GM19193 (cell line): ENCODE results near the gene SNAPC4.

Experiments
- POLR2A ChIP-seq: IDR thresholded peaks from 4 replicates; pipeline ENCODE4 v1.6.1; 2011; ENCODE audit not compliant: insufficient read depth, insufficient read length; ENCODE audit errors: extremely low read depth

Gene SNAPC4

DNA sequence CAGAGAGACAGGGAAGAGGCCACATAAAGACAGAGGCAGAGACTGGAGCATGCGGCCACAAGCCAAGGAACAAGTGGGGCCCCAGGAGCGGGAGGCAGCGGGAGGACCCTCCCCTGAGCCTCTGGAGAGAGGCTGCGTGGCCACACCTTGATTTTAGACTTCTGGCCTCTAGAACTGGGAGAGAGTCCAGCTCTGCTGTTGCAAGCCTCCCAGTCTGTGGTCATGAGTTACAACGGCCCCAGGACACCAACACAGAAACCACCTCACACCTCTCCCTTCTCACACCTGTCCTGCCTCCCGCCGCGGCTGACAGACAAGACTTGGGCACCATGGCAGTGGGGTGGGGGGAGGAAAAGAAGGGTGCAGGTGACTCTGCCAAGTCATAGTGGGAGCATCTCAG is 37.5 kb upstream of the SNAPC4 start:
- TF ChIP-seq POLR2A = no peak

DNA sequence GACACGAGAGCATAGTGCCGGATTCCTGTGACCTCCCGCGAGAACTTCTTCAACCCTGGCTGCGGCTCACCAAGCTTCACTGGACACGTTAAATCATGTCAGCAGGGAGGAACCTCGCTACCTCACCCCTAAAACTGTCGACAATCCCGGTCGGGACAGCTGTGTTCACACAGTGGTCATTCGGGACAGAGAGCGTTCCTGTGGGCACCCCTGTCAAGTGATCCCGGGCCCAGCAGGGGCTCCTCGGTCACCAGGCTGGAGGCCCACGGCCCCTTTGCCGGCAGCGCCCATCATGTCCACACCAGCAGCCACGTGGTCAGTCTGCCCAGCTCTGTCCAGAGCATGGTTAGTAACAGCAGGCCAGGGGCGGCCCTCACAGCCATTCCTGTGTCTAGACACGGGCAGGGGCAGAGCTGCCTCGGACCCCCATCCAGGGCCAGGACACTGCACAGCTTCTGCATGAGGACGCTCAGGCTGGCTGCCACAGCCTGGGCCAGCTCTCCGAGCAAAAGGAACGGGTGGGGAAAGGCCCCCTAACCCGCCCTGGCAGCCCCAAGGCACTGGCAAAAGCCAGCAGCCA is 36.2 kb upstream of the SNAPC4 start:
- TF ChIP-seq POLR2A = no peak

DNA sequence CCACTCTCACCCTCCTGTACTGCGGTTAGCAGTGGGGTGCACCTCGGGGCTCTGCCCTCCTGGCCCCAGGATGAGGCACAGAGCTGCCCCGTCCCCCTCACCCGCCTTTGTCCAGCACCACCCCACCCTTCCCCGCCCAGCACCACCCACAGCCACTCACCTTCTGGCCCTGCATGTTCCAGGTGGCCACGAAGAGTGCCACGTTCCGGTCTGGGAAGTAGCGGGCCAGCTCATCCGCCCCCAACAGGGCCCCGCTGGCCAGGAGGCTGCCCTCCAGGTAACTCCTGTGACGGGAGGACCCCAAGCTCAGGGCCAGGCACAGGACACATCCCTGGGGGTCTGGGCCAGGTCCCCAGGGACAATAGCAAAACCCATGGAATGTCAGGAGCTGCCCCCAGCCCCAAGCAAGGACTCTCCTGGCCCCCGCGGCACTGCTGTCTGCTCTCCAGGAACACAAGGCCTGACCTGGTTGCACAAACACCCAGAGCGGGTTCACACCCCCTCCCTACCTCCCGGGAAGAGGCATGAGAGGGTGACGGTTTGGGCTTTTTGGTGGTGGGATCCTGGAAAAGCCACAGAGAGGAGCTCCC is 34.7 kb upstream of the SNAPC4 start:
- TF ChIP-seq POLR2A = no peak

DNA sequence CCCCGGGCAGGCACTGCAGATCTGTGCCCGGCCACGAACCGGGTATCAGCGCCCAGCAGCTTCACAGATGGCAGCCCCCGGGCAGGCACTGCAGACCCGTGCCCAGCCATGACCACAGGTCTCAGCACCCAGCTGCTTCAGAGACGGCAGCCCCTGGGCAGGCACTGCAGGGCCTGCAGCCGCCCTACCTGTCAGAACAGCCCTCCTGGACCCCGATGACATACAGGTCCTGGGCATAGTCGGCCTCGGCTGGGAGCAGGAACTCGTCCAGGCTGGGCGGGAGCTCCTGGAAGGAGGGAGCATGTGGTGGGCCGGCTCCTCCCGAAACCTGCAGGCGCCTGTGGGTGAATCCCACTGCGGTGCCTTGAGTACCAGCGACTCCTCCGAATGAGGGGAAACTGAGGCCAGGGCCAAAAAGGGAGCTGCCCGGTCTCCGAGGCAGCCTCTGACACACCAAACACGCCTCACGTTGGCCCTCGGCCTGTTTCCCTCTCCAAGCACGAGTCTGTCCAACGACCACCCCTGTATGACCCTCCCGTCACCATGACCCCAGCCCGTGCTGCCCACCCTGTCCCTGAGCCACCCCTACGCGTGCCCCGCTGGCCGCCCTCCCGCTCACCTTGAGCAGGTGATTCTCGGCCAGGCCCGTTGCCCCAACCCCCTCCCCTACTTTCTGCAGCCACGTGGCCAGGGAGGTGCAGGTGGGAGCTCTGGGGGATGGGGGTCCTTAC is 34.0 kb upstream of the SNAPC4 start:
- no peak for TF ChIP-seq POLR2A

DNA sequence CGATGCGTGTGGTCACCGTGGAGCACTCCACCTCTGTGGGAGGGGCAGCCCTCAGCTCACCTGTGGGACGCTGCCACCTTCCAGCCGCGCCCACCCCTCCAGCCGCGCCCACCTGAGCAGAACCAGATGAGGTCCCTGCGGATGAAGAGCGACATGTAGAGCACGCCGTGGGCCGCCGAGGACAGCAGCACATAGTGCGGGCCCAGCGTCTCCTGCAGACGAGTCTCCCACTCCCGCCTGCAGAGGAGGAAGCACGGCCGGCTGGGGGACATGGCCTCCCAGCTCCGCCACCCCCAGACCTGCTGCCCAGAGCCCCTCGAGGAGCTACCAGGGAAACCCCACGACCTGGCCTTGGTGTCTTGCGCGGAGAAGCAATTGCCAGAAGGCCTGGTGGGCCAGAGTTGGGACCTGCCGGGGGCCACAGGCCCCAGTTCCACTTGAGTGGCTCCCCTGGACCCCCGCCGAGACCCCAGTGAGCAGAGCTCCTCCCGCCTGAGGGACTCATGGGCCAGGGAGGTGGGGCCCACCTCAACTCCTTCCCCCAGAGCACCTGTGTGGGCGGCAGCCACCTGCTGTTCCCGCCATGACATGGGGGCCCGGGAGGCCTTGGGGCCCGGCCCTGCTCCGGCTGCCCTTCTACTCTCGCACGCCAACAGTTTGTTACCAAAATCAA is 33.2 kb upstream of the SNAPC4 start:
- TF ChIP-seq POLR2A = no peak

DNA sequence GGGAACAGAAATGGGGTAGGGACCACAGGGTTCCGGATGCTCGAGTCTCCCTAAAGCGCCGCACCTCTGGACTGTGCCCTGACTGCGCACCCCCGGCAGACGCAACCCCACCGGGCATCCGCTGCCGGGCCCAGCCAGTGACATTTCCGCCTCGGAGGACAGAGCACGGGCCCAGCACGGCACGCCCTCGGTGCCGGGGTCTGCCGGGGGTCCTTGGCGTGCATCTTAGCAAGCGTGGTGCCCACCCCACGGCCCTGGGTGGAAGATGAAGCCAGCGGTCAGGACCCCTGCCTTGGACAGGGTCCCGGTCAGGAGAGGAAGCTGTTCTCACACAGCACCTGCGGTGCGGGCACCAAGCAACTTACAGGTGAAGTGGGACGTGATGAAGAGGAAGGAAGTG is 32.6 kb upstream of the SNAPC4 start:
- no peak for TF ChIP-seq POLR2A

DNA sequence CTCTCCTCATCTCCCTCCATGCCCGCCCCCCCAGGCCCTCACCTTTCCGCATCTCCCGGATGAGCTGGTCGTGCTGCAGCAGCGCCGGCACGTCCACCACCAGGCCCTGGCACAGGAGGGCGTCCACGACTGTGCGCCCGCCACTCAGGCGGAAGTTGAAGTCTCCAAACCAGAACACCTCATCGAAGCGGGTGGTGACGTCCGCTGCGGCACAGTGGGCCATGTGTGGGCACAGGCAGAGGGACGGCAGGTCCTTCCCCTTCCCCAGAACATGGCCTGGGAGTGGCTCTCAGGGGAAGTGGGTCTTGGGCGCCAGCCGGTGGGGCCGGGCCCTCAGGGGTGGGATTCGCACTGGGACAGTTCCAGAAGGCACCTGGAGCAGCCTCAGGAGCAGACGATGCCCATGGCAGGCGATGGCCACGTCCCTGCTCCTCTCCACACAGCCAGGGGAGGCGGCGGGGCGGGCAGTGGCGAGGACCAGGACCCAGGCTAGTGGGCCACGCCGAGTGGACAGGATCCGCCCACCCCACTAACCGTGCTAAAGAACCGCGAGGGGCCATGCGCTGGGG is 31.9 kb upstream of the SNAPC4 start:
- no peak for TF ChIP-seq POLR2A

DNA sequence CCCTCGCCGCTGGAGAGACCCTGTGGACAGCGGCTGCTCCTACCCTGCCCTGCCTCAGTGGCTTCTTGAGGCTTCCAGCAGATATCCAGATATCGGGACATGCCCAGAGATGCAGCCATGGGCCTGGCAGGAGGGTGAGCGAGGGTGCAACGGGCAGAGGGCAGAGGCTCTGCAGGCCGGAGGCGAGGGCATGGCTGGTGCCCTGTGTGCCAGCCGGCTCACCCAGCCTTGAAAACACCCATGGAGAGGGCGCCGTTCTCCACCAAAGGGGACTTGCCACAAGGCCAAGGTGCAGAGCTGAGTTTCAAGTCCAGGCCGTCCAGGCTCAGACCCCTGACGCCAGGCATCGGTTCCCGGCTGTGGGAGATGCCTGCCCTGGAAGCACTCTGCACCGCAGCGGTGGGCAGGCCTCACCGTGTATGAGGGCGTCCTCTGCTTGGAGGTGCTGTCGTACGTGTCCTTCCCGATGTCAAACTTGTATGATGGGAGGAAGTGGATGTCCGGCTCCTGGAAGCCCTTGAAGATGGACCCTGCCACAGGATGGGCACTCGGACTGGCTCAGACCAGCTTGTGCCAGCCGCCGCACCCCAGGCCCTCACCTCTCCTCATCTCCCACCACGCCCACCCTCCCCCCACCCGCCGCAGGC is 30.7 kb upstream of the SNAPC4 start:
- TF ChIP-seq POLR2A = no peak

DNA sequence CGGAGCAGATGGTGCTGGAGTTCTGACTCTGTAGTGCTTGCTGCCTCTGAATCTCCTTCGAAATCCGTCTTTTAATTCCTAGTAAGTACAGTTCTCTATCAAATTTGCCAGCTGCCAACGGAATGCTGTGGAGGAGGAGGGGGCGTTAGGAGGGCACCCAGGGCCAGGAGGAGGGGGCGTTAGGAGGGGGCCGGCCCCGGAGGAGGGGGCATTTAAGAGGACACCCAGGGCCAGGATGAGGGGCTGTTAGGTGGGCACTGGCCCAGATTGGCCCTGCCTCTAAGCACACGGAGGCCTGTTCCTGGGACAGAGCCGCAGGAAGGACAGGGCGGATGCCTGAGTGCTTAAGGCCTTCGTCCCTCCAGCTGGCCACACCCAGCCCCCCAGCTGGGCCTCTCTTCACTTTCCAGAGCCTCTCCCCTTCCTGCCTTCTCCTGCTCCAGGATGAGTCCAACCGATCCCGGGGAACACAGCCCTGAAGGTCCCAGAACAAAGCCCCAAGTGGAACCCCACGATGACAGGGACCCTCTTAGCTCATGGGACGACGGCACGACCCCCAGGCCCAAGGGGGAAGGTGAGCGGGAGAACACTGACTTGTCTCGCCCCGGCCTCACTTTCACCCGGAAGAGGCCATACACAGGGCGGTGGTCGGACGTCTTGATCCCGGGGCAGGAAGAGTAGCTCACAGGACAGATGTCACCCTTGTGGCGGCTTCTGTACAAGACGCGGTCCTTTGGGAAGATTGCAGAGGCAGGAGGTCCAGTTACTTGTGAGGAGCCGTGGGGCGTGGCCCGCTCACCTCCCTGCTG is 29.9 kb upstream of the SNAPC4 start:
- no peak for TF ChIP-seq POLR2A

DNA sequence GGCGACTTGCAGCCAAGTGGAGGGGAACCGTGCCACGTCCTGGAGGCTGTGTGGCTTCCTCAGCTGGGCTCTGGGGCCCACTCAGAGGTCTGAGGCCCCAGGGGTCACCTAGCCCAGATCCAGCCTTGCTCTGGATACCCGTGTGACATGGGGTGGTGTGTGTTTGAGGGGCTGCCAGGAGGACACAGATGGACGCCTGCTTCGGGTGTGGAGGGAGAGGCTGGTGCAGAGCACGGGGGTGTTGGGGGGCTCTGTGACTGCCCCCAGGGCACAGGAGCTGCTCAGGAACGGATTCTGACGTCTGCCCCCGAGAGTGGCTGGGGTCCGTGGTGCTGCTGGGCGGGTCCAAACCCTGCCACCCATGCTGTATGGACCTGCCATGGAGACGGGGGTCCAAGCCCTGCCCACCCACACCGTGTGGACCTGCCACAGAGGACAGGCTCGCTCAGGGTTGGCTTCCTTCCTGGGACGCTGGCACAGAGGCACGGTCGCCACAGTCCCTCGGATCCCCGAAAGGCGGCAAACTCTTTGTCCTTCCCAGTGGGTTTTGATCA is 29.2 kb upstream of the SNAPC4 start:
- TF ChIP-seq POLR2A = no peak

DNA sequence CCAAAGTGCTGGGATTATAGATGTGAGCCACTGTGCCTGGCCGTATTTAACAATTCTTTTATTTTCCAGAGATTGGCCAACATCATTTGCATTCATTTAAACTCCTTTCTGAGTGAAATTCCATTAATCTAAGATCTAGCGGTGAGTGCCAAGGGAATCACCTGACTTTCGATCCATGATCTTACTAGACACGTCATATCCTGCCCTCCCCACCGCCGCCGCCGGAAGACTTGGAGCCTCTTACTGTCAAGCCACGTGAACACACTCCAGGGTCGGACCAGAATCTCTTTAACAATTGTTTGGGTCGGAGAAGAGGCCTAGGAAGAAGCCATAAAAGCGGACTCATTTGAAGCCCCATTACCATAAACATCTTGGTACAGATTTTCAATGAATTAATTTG is 26.8 kb upstream of the SNAPC4 start:
- no peak for TF ChIP-seq POLR2A

DNA sequence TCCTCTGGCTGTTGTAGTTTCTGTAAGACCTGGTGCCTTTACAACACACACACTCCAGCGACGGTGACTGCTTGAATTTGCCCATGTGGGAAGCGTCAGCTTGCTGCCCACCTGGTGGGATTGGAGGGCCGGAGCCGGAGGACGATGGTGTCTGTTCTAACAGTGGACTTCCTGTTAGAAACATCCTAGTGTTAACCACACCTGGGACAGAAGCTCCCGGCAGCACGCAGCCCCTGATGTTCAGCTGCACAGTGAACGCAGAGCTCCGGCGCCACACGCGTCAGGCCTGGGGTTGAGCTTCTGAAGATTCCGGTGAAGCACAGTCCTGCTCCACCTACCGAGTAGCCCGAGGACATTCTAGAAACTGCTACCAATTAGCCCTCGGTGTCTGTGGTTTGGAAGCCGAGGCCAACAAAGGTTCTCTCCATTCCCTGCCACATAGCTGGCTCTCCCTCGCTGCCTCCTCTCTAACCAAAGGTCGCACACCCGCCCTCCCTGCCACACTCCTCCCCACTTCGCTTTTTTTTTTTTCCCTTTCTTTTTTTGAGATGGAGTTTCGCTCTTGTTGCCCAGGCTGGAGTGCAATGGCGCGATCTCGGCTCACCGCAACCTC is 24.9 kb upstream of the SNAPC4 start:
- no peak for TF ChIP-seq POLR2A

DNA sequence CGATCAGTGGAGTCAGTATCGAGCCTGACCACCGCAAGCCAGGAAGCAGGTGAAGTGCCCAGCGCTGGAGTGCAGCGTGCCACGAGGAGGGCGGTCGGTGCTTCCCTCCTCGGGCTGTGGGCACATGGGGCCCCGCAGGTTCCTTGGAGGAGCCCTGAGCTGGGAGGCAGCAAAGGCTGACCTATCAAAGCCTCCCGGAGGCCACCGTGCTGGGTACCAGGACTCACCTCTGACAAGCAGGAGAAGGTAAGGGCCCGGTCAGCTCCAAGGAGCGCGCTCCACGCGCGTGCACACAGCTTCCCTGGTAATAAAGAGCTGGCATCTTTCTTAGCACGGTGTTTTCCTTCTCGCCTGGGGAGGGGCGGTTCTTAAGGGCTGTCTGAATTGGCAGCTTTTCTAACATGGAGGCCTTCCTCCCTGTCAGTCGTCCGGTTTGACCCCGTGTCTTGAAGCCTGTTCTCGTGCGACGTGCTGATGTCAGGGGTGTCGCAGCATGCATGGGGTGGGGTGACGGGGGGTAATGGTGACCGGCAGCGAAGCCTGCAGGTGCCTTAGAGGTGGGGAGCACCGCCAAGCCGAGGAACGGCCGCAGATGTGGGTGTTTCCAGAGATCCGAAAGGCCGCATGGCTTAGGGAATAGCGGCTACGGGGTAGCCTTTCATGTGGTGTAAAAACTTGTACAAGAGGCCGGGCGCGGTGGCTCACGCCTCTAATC is 23.6 kb upstream of the SNAPC4 start:
- TF ChIP-seq POLR2A = no peak
